Measurements from ENCODE around the gene KIF11.

Gene KIF11

DNA sequence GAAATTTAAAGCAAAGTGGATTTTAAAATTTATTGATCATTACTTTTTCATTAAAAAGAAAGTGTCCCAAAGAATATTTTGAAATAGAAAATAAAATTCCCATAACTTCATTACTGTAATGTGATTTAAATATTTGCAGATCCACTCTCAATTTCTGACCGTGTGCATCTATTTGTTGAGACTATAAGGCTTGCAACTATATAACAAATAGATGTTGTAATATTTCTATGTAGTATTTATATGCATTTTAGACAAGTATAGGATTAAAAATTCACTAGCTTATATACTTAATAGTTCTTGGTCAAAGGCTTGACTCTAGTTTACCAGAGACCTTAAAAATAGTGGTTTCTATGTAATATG lies 100.6 kb downstream of the KIF11 start:
- peak overlapping the region; percentile 80; the same call in 1 of the 2 replicates for H3K4me3 ChIP-seq (replicated peaks; ENCODE audit: low read depth, low read length)
- TF ChIP-seq, protein P1, sequence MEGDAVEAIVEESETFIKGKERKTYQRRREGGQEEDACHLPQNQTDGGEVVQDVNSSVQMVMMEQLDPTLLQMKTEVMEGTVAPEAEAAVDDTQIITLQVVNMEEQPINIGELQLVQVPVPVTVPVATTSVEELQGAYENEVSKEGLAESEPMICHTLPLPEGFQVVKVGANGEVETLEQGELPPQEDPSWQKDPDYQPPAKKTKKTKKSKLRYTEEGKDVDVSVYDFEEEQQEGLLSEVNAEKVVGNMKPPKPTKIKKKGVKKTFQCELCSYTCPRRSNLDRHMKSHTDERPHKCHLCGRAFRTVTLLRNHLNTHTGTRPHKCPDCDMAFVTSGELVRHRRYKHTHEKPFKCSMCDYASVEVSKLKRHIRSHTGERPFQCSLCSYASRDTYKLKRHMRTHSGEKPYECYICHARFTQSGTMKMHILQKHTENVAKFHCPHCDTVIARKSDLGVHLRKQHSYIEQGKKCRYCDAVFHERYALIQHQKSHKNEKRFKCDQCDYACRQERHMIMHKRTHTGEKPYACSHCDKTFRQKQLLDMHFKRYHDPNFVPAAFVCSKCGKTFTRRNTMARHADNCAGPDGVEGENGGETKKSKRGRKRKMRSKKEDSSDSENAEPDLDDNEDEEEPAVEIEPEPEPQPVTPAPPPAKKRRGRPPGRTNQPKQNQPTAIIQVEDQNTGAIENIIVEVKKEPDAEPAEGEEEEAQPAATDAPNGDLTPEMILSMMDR (IDR thresholded peaks at IDR 0.05; ENCODE audit: low read depth, low read length, missing control alignments) = no peak
- no peak for DNase-seq (ENCODE audit: extremely low read depth, low read depth)

GRCh38 chr10:92695679-92696605 lies 103.0 kb downstream of the KIF11 start:
- no peak for DNase-seq (ENCODE audit: extremely low read depth, low read depth)

DNA sequence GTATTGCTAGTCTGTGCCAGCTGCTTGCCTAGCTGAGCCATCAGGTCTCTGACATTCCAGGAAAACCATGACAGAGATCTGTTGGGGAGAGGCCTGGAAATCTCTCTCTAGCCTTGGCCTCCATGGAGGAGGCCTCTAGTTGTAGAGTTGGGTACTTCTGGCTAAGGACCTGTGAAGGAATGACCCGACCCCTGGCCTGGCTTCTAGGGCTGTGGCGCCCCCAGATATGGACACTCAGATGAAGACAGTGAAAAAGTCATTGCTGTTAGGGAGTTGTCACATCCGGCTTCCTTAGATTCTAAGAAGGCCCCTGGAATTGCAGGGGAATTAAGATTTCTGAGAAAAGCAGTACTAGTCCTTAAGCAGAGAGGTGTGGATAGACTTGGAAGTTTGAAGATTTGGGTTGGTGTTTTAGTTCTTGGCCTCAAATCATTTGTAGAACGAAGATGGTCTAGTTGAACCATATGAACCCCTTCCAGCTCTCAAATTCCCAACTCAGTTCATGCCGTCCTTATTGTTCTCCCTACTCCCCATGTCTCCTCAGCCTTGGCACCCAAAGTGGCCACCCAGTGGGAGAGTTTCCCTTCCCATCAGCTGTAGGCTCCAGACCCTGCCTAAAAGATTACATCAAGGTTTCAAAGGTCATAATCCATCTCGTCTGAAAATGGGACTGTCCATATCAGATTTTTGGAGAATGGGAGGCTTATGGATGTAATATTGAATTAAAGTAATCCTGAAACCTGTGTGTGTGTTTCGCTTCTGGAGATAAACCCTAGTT lies 103.9 kb downstream of the KIF11 start:
- TF ChIP-seq, protein P1 (IDR thresholded peaks at IDR 0.05; ENCODE audit: low read depth, low read length, missing control alignments) = peak; percentile 3

More at GRCh38 chr10:92695679-92696605, 103.0 kb downstream of the KIF11 start:
- TF ChIP-seq, protein P1 (IDR thresholded peaks at IDR 0.05; ENCODE audit: low read depth, low read length, missing control alignments) = no peak
- H3K4me3 ChIP-seq (replicated peaks; ENCODE audit: low read depth, low read length) = peak overlapping the region; percentile 33

GRCh38 chr10:92697663-92698511 lies 105.0 kb downstream of the KIF11 start:
- H3K4me3 ChIP-seq (replicated peaks; ENCODE audit: low read depth, low read length) = no peak overlapping the region
- no peak for DNase-seq (ENCODE audit: extremely low read depth, low read depth)
- TF ChIP-seq, protein P1 (IDR thresholded peaks at IDR 0.05; ENCODE audit: low read depth, low read length, missing control alignments) = no peak

More for the DNA sequence above, 103.9 kb downstream of the KIF11 start:
- no peak overlapping the region for H3K4me3 ChIP-seq (replicated peaks; ENCODE audit: low read depth, low read length)
- no peak for DNase-seq (ENCODE audit: extremely low read depth, low read depth)

- TF ChIP-seq, protein P1 (IDR thresholded peaks at IDR 0.05; ENCODE audit: low read depth, low read length, missing control alignments) = no peak
- DNase-seq (ENCODE audit: extremely low read depth, low read depth) = no peak
- H3K4me3 ChIP-seq (replicated peaks; ENCODE audit: low read depth, low read length) = peak overlapping the region; percentile 34
These were observed 106.2 kb downstream of the KIF11 start for GRCh38 chr10:92699193-92699517.
